HUES48 (cell line): ENCODE measurements around the gene RPL38.

Experiments
- H3K27ac ChIP-seq: one replicate; pipeline ENCODE4 v1.7.0; 2013; ENCODE audit warnings: low read depth, low read length, inconsistent platforms
- H3K27me3 ChIP-seq: 2 replicates; pipeline ENCODE4 v1.6.1; 2013; ENCODE audit warnings: mild to moderate bottlenecking, low read length; ENCODE audit not compliant: control insufficient read depth, insufficient read depth
- H3K36me3 ChIP-seq: 2 replicates; pipeline ENCODE4 v1.6.1; 2013; ENCODE audit warnings: low read length; ENCODE audit not compliant: control insufficient read depth, insufficient read depth
- H3K4me1 ChIP-seq: 2 replicates; pipeline ENCODE4 v1.6.1; 2013; ENCODE audit warnings: mild to moderate bottlenecking, low read length; ENCODE audit not compliant: control insufficient read depth, insufficient read depth
- H3K4me3 ChIP-seq: 2 replicates; pipeline ENCODE4 v1.5.1; 2013; ENCODE audit warnings: mild to moderate bottlenecking, low read depth, low read length
- H3K9ac ChIP-seq: 2 replicates; pipeline ENCODE4 v1.6.1; 2013; ENCODE audit warnings: mild to moderate bottlenecking, low read depth, low read length, moderate library complexity
- H3K9me3 ChIP-seq: 2 replicates; pipeline ENCODE4 v1.6.1; 2013; ENCODE audit warnings: low read length; ENCODE audit not compliant: control insufficient read depth, insufficient read depth

RPL38 gene

DNA sequence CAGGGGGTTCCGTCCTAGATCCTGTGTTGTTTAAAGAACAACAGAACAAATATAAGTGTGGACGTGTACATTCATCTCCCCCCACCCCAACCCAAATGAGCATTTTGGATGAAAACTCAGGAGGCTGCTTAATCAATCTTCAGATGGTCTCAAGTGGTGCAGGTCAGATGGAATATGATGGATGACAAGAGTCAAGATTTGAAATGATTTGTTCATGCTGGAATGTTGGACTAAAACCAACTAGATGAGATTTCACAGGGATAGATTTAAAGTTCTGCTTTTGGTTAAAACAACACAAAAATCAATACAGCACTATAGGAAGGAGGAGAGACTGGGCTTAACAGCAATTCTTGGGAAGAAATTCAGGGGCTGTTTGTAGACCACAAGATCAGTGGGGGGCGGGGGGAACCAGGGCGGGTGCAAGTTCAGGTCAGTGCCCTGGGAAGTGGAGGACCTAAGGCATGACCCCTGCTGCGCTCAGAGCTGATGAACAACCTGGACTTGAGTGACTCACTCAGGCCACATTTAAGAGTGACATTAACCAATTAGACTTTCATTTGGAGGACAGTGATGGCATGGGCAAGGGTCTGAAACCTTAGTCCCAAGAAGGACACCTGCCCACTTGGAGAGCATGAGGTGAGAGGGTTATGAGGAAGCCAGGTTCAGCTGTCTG lies 25.0 kb downstream of the RPL38 start:
- H3K36me3 ChIP-seq = no peaks in the 10 kb centered on the region
- no peaks in the 10 kb centered on the region for H3K9me3 ChIP-seq
- no peak overlapping the region for H3K9ac ChIP-seq
- no peak overlapping the region for H3K4me3 ChIP-seq
- H3K27ac ChIP-seq = no peak overlapping the region
- H3K4me1 ChIP-seq = no peaks in the 10 kb centered on the region
- H3K27me3 ChIP-seq = no peaks in the 10 kb centered on the region

DNA sequence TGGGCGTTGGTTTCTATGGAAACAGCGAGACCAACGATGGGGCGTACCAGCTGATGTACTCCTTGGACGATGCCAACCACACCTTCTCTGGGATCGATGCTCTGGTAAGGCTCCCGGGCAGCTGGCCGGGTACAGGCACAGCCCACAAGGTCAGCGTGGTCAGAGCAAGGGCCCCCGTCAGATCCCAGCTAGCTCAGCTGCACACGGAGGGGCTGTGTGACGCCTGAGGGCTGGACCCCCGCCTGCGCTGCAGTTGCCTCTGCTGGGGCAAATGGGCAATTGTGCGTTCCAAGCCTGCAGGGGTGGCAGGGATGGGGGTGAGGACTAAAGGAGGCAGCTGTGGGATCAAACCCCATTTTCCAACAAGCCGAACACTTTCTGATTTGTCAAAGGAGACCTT lies 27.4 kb downstream of the RPL38 start:
- no peaks in the 10 kb centered on the region for H3K9me3 ChIP-seq
- peaks cover 6% of the 10 kb centered on the region; the same call in 1 of the 2 replicates for H3K4me1 ChIP-seq
- H3K9ac ChIP-seq = no peak overlapping the region
- H3K27ac ChIP-seq = no peak overlapping the region
- no peaks in the 10 kb centered on the region for H3K27me3 ChIP-seq
- no peaks in the 10 kb centered on the region for H3K36me3 ChIP-seq
- H3K4me3 ChIP-seq = no peak overlapping the region

DNA sequence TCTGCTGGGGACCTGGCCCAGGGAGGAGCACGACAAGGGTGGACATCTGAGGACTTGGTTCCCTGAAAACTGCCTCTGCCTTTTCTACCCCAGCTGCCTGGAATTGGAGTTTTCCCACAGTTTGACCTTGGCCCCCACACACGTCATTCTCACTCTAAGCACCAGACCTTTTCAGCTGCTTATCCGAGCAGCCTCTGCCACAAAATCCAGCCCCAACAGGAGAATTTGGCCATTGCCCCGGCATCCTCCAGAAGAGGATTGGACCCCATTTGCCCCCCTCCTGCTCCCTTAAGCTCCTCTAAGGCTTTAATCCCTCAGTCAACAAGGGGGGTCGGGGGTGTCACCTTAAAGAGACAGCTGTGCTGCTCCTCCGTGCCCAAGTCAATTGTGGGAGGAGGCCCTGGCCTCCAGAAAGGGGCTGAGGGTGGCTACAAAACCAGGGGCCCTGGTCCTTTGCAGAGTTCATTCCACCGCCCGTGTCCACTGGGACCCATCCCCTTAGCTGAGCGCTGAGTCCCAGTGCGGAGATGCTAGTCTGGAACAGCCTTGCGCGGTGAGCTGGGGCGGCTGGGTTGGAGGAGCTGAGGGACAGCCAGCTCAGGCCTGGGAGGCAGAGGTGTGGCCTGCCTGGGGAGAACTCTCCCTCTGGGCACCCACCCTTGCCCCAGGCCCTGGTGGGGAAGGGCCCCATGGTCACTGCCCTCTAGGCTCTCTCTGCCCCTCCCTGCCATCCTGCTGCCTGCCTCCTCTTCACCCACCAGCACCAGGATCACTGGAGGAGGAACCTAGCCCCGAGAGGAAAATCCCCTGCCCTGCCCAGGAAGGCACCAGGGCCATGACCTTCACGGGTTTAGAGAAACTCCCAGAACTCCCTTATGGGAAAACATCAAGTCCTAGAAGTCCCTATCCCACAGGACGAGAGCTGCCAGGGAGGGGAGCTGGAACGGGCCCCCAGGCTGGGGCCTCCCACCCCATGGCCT lies 28.7 kb downstream of the RPL38 start:
- Histone ChIP-seq H3K9me3 (no peaks in the 10 kb centered on the region), H3K9ac (no peak overlapping the region), H3K27ac (no peak overlapping the region), H3K4me1 (peaks cover 9% of the 10 kb centered on the region; the same call in 1 of the 2 replicates), H3K27me3 (no peaks in the 10 kb centered on the region), H3K4me3 (no peak overlapping the region), H3K36me3 (no peaks in the 10 kb centered on the region)

DNA sequence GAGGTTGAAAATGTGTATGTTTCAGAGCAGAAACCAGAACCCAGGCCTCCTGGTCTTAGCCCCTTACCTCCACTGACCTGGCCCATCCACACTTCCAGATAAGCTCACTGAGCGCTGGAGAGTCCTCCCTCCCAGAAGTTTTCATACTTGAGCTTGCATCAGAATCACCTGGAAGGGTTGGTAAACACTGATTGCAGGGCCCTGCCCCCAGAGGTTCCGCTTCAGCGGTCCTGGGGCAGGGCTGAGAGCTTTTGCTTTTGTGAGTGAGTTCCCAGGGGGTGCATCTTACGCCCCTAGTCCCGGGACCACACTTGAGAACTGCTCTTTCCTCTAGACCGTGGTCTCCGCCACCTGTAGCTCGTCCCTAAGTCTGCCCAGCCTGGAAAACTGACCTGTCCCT lies 30.5 kb downstream of the RPL38 start:
- Histone ChIP-seq H3K27ac (no peak overlapping the region), H3K9me3 (no peaks in the 10 kb centered on the region), H3K36me3 (no peaks in the 10 kb centered on the region), H3K4me3 (no peak overlapping the region), H3K9ac (no peak overlapping the region), H3K4me1 (peaks cover 9% of the 10 kb centered on the region; the same call in 1 of the 2 replicates), H3K27me3 (no peaks in the 10 kb centered on the region)

DNA sequence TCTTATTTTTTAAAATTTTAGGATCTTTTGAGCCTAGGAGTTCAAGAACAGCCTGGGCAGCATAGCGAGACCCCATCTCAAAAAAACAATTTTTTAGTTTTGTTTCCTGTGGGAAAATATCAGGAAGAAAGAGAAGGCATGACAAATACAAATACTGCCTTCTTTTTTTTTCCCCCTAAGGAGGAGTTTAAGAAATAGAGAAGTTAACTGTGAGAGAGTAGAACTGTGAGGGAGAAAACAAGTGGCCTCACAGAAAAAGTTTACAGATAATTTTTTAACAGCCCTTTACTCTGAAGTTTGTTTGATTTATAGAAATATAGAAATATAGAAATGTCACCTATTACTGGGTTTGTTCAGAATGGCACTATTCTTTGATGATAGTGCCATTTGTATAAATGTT lies 31.0 kb downstream of the RPL38 start:
- H3K27me3 ChIP-seq = no peaks in the 10 kb centered on the region
- no peak overlapping the region for H3K4me3 ChIP-seq

DNA sequence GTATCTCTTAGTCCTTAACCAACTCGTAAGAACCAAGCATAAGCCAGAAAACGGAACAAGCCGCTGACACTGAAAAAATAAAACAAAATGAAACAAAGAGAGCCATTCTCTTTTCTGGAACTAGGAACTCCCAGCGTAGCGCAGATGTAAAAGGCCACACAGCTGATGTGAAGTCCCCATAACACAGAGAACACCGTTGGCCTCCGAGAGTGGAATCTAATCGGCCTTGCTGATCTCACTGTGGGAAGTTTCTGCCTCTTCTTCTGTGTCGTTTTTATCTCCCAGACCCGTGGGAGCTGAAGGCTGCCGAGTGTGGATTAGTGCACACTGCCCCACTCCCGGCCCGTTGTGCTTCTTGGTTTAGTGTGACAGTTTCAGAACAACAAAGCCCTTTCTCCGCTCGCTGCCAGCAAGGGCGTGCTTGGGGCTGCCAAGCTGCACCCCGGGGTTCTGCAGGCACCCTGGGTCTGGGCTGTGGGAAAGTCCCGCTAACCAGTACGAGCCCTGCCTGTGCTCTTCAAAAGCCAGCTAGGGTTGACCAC lies 31.6 kb downstream of the RPL38 start:
- Histone ChIP-seq H3K9ac (no peak overlapping the region), H3K27ac (no peak overlapping the region), H3K9me3 (no peaks in the 10 kb centered on the region), H3K36me3 (no peaks in the 10 kb centered on the region), H3K27me3 (no peaks in the 10 kb centered on the region), H3K4me1 (peaks cover 9% of the 10 kb centered on the region; the same call in 1 of the 2 replicates), H3K4me3 (no peak overlapping the region)

More for the DNA sequence above, 31.0 kb downstream of the RPL38 start:
- no peak overlapping the region for H3K9ac ChIP-seq
- H3K4me1 ChIP-seq = peaks cover 9% of the 10 kb centered on the region; the same call in 1 of the 2 replicates
- H3K36me3 ChIP-seq = no peaks in the 10 kb centered on the region
- no peaks in the 10 kb centered on the region for H3K9me3 ChIP-seq
- no peak overlapping the region for H3K27ac ChIP-seq

DNA sequence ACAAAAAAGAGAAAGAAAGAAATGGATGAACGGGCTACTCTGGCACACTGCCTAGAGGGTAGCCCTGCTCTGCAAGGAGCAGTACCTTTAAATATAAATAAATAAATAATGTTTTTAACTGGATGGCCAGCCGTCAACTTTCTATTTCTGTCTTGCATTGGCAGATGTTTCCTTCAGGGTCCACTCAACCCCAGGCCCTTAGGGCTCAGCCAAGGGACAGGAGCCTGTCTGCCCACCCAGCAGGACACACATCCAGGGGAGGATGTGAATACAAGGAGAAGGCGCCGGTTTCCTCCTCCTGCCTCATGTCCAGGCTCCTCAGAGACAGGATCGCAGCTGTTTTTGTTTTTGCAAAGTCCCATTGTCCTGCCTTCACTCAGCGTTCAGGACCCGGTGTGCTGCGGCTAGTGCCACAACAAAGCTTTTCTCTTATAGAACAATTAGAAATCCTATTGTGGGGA lies 32.5 kb downstream of the RPL38 start:
- Histone ChIP-seq H3K27me3 (no peaks in the 10 kb centered on the region), H3K9ac (no peak overlapping the region), H3K4me3 (no peak overlapping the region), H3K4me1 (peaks cover 9% of the 10 kb centered on the region; the same call in 1 of the 2 replicates), H3K27ac (no peak overlapping the region), H3K36me3 (no peaks in the 10 kb centered on the region), H3K9me3 (no peaks in the 10 kb centered on the region)

DNA sequence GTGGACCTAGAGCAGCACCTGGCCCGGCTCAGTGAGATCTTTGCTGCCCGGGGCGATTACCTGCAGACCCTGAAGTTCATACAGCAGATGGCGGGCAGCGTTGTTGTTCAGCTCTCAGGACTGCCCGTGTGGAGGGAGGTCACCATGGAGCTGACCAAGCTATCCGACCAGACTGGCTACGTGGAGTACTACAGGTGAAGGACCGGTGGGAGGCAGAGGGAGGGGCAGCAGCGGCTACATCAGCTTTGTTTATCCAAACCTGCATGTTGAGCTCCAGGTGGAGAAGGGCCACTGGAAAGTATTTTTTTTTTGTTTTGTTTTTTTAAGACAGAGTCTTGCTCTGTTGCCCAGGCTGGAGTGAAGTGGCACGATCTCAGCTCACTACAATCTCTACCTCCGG lies 33.8 kb downstream of the RPL38 start:
- Histone ChIP-seq H3K4me3 (no peak overlapping the region), H3K4me1 (peaks cover 9% of the 10 kb centered on the region; the same call in 1 of the 2 replicates), H3K9ac (no peak overlapping the region)

DNA sequence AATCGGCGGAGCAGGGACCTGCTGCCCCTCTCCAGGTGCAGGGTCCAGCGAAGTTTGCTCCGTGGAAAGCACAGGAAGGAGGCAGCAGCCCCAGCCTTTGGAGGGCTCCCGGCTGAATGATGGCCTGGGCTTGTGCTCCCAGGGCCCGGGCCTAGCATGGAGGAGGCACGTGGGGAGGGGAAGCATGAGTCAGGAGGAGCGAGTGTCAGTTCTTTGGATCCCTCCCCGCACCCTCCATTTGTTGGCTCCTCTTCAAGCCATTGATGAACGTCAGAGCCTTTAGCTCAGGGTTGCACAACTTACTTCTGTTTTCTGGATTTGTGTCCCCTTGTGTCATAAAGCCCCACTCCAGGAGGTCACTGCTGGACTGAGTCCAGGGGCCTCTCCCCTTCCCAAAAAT lies 35.7 kb downstream of the RPL38 start:
- no peak overlapping the region for H3K27ac ChIP-seq
- H3K36me3 ChIP-seq = no peaks in the 10 kb centered on the region
- peaks cover 5% of the 10 kb centered on the region; the same call in 1 of the 2 replicates for H3K4me1 ChIP-seq
- no peaks in the 10 kb centered on the region for H3K27me3 ChIP-seq
- no peak overlapping the region for H3K4me3 ChIP-seq
- H3K9me3 ChIP-seq = no peaks in the 10 kb centered on the region
- H3K9ac ChIP-seq = no peak overlapping the region

More for the DNA sequence above, 33.8 kb downstream of the RPL38 start:
- Histone ChIP-seq H3K36me3 (no peaks in the 10 kb centered on the region), H3K27me3 (no peaks in the 10 kb centered on the region), H3K27ac (no peak overlapping the region), H3K9me3 (no peaks in the 10 kb centered on the region)

DNA sequence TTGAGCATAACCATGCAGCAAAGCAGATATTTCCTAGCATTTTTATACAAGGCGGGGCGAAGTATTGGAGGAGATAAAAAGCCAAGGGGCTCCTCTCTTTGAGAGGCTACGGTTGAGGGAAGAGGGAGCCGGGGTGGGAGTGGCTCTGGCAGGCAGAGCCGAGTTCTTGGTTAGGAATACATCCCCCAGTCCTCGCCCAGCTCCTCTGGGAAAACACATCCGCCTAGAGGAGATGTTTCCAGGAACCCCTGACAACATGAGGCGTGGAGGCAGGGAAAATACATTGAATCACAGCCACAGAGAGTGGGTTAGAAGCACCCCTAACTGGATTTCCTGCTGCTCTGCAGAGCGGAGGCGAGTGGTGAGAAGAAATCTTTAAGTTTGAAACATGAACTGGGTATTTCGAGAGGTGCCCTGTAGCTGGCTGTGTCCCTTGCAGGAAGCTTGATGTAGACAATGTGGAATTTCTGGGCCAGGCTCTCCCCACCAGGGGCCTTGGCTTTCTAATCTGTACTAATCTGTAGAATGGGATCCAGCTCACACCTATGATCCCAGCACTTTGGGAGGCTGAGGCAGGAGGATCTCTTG lies 37.2 kb downstream of the RPL38 start:
- no peak overlapping the region for H3K4me3 ChIP-seq
- H3K27me3 ChIP-seq = peaks cover 5% of the 10 kb centered on the region; the same call in 1 of the 2 replicates
- no peaks in the 10 kb centered on the region for H3K9me3 ChIP-seq
- H3K4me1 ChIP-seq = peaks cover 17% of the 10 kb centered on the region
- H3K9ac ChIP-seq = no peak overlapping the region
- H3K27ac ChIP-seq = no peak overlapping the region
- no peaks in the 10 kb centered on the region for H3K36me3 ChIP-seq
